ENCODE measurements around the gene AGPS. TPM values are rescaled to one million over a fixed set of nuclear protein-coding genes. Genes with fewer than 3 reads are reported as not detected.

The AGPS gene
- total and polyA plus RNA-seq, 2 of the 13 experiments (the other 11 are each of a cell fraction or from before 2014, with no cell fraction given): 39.4 to 99.0 TPM

GRCh38 chr2:177542396-177542795, 149.8 kb downstream of the AGPS start:
- intact Hi-C loops (cut with micrococcal nuclease; ENCODE audit: unreplicated experiment) (no loop called here), in situ Hi-C loops (cut with HindIII; ENCODE audit: extremely low pct_ligation_motif_present, low pct_unique_long_range_greater_than_20kb) (no loop called here)
- Histone ChIP-seq H4K20me1 (ENCODE audit: insufficient read depth, low read length) (no peaks in the 10 kb centered on the region), H2AFZ (ENCODE audit: low read length) (no peak overlapping the region), H3K36me3 (replicated peaks in 1 of 2; ENCODE audit: control insufficient read depth in 1 of 2, insufficient read depth in 2 of 2, low read length in 2 of 2) (peaks cover 4 to 18% of the 10 kb centered on the region in 2 experiments), H3K9me3 (ENCODE audit: low read length) (no peaks in the 10 kb centered on the region), H3K79me2 (ENCODE audit: insufficient read depth, low read length) (no peaks in the 10 kb centered on the region), H3K4me3 (replicated peaks in 1 of 3; ENCODE audit: insufficient read depth in 1 of 3, low read depth in 2 of 3, low read length in 3 of 3) (no peak overlapping the region), H3K9ac (ENCODE audit: insufficient read depth, low read depth, low read length) (no peak overlapping the region), H3K27me3 (ENCODE audit: control insufficient read depth in 1 of 2, insufficient read depth in 2 of 2, low read length in 2 of 2) (no peaks in the 10 kb centered on the region), H3K4me1 (ENCODE audit: insufficient read depth, low read length) (no peaks in the 10 kb centered on the region), H3K27ac (ENCODE audit: extremely low read length, insufficient read depth, low read length) (no peak overlapping the region), H3K4me2 (ENCODE audit: low read depth, low read length) (no peak overlapping the region)
- TF ChIP-seq ATF3 (CRISPR knock-in tag; IDR thresholded peaks at IDR 0.05) (no peak), RAD21 (CRISPR knock-in tag; IDR thresholded peaks at IDR 0.05) (no peak), ZNF343 (CRISPR knock-in tag; IDR thresholded peaks at IDR 0.05) (no peak), ZFP41 (CRISPR knock-in tag; IDR thresholded peaks at IDR 0.05; ENCODE audit: borderline replicate concordance) (no peak), ZNF17 (CRISPR knock-in tag; IDR thresholded peaks at IDR 0.05) (no peak), CBX5 (CRISPR knock-in tag; IDR thresholded peaks at IDR 0.05; ENCODE audit: borderline replicate concordance) (no peak), SOX6 (IDR thresholded peaks at IDR 0.05) (no peak), SOX6 (CRISPR knock-in tag; IDR thresholded peaks at IDR 0.05) (no peak), IKZF4 (CRISPR knock-in tag; IDR thresholded peaks at IDR 0.05; ENCODE audit: borderline replicate concordance, low read depth, not compliant biosample characterization) (no peak), ZSCAN5A (CRISPR knock-in tag; IDR thresholded peaks at IDR 0.05; ENCODE audit: borderline replicate concordance) (no peak)
- DNase-seq (ENCODE audit: low spot score) (no peak), FAIRE-seq (no peak), ATAC-seq (no peak)
- ChIA-PET CTCF (ENCODE audit: low intra/inter-chr PET ratio, low total read pairs) (no interaction called here), POLR2A (no interaction called here)
- BruUV-seq (replicated peaks): no TSS peak
